Naive thymus-derived CD4-positive, alpha-beta T cell (primary cell): ENCODE results near the gene JADE1. TPM values are rescaled to one million over a fixed set of nuclear protein-coding genes. Genes with fewer than 3 reads are reported as not detected.
A peak's percentile ranks its signal among the peaks of the same experiment; 100 is the strongest.

Experiments used
- ATAC-seq: fragments of 150-1000 bp; cut with Tn5 transposase; 2 replicates; pipeline ENCODE4 v1.10.0; 2021; ENCODE audit warnings: mild to moderate bottlenecking, moderate library complexity
- CTCF ChIA-PET: fragments of 350-600 bp; sonication (Branson Sonifier 250); formaldehyde crosslinking; loops from one replicate; lab custom pipeline; 2021; ENCODE audit warnings: antibody characterized with exemption; lab: Charles Lee
- POLR2A ChIA-PET: fragments of 350-600 bp; sonication (Branson Sonifier 250); formaldehyde crosslinking; loops from one replicate; lab custom pipeline; 2021; ENCODE audit warnings: antibody characterized with exemption, inconsistent platforms; lab: Charles Lee
- DNase-seq, 9 donors: peaks; one replicate each; pipeline versions ENCODE4 v3.0.0 to v3.0.0-alpha.2; 2020 to 2022; ENCODE audit warnings: mixed read lengths in 1 of 9
- H3K27ac ChIP-seq: one replicate; pipeline ENCODE4 v1.7.0; 2013; ENCODE audit warnings: mild to moderate bottlenecking, low read depth, low read length, moderate library complexity
- H3K27me3 ChIP-seq, 2 donors: one replicate each; pipeline ENCODE4 v1.7.0; 2013; ENCODE audit warnings: low read length in 2 of 2, mild to moderate bottlenecking in 2 of 2, moderate library complexity in 2 of 2; ENCODE audit not compliant: control insufficient read depth in 2 of 2, insufficient read depth in 2 of 2
- H3K36me3 ChIP-seq, 3 experiments: 1 replicate in 2 of 3; 2 replicates in 1 of 3; pipeline ENCODE4 v1.7.0; 2013; ENCODE audit warnings: low read length in 3 of 3, mild to moderate bottlenecking in 3 of 3, moderate library complexity in 1 of 3; ENCODE audit not compliant: insufficient read depth in 3 of 3, control insufficient read depth in 2 of 3
- H3K4me1 ChIP-seq, 2 donors: one replicate each; pipeline ENCODE4 v1.7.0; 2013; ENCODE audit warnings: low read length in 2 of 2, mild to moderate bottlenecking in 2 of 2, moderate library complexity in 1 of 2; ENCODE audit not compliant: control insufficient read depth in 2 of 2, insufficient read depth in 2 of 2
- H3K4me3 ChIP-seq: 2 replicates; pipeline ENCODE4 v1.7.0; 2013; ENCODE audit warnings: mild to moderate bottlenecking, low read length
- H3K9me3 ChIP-seq, 3 experiments: 1 replicate in 2 of 3; 2 replicates in 1 of 3; pipeline ENCODE4 v1.7.0; 2013; ENCODE audit warnings: low read length in 3 of 3; ENCODE audit not compliant: control insufficient read depth in 2 of 3
- H3K27ac Mint-ChIP-seq, 9 donors: one replicate each; pipeline ENCODE4 v1.8.0; 2020 to 2022; ENCODE audit warnings: mixed read lengths in 9 of 9, mild to moderate bottlenecking in 8 of 9, moderate library complexity in 5 of 9, inconsistent platforms in 2 of 9
- H3K27me3 Mint-ChIP-seq, 5 donors: one replicate each; pipeline ENCODE4 v1.8.0; 2021 to 2022; ENCODE audit warnings: mixed read lengths in 5 of 5, mild to moderate bottlenecking in 1 of 5
- H3K36me3 Mint-ChIP-seq, 5 donors: one replicate each; pipeline ENCODE4 v1.8.0; 2020 to 2022; ENCODE audit warnings: mixed read lengths in 5 of 5, mild to moderate bottlenecking in 3 of 5, inconsistent platforms in 1 of 5
- H3K4me1 Mint-ChIP-seq, 7 donors: one replicate each; pipeline ENCODE4 v1.8.0; 2020 to 2022; ENCODE audit warnings: mixed read lengths in 7 of 7, mild to moderate bottlenecking in 3 of 7, inconsistent platforms in 1 of 7
- H3K4me3 Mint-ChIP-seq, 10 donors: one replicate each; pipeline ENCODE4 v1.8.0; 2020 to 2022; ENCODE audit warnings: mild to moderate bottlenecking in 10 of 10, mixed read lengths in 10 of 10, moderate library complexity in 6 of 10, inconsistent platforms in 2 of 10
- H3K9me3 Mint-ChIP-seq, 11 donors: one replicate each; pipeline ENCODE4 v1.8.0; 2020 to 2022; ENCODE audit warnings: mixed read lengths in 11 of 11, mild to moderate bottlenecking in 4 of 11, inconsistent platforms in 1 of 11, moderate library complexity in 1 of 11
- intact Hi-C, 2 donors: fragments of 100-400 bp; cut with micrococcal nuclease; formaldehyde crosslinking; loops; one replicate each; pipeline ENCODE4 v1.15.1; 2023
- polyA plus RNA-seq, 2 donors: library from polyadenylated mRNA; unstranded; fragments of 300-500 nt; fragmentation: Illumina TruSeq; gene quantifications; one replicate each; pipeline ENCODE4 v1.2.3, GENCODE V29; 2021
- total RNA-seq, 6 experiments: library from RNA in 5 of 6; stranded (reverse) in 5 of 6; gene quantifications; 1 replicate in 5 of 6; 2 replicates in 1 of 6; pipeline ENCODE4 v1.2.3 and lab custom pipeline; 2021 to 2026

The JADE1 gene
- total and polyA plus RNA-seq, 7 experiments from 2014 or later = 34.5 to 79.5 (median 55.8) TPM

DNA sequence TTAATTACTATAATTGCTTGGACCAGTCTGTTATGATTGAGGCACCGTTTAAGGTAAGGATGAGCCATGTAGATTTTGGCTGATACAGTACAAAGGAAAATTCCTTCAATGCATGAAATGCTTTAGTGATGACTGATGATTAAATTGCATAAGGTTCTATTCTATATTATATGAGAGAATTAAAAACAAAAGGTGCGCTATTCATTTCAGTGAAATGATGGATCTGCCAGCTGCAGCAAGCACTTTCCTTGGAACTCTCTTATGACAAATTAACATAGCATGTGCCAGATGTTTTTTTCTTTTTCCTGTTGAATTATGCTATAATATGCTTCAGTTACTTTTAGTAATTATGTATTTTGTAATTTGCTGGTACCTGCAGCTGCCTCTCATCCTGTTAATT is 98.5 kb downstream of the JADE1 start:
- H3K4me1 Mint-ChIP-seq = peaks cover 0 to 2% (median 0%) of the 10 kb centered on the region in 7 donors
- no peaks in the 10 kb centered on the region for H3K9me3 ChIP-seq
- H3K27me3 Mint-ChIP-seq = no peaks in the 10 kb centered on the region
- no peaks in the 10 kb centered on the region for H3K27me3 ChIP-seq
- H3K27ac ChIP-seq = no peak overlapping the region
- H3K4me3 ChIP-seq = no peak overlapping the region
- H3K9me3 Mint-ChIP-seq = peaks cover 0 to 3% (median 0%) of the 10 kb centered on the region in 11 donors
- no peak for DNase-seq
- ChIA-PET POLR2A (no interaction called here), CTCF (no interaction called here)
- H3K4me1 ChIP-seq = no peaks in the 10 kb centered on the region
- no peak for ATAC-seq
- peaks cover 0 to 16% (median 9%) of the 10 kb centered on the region in 5 donors for H3K36me3 Mint-ChIP-seq
- no peak overlapping the region for H3K27ac Mint-ChIP-seq
- H3K4me3 Mint-ChIP-seq = no peak overlapping the region
- H3K36me3 ChIP-seq = no peaks in the 10 kb centered on the region
- intact Hi-C loops = no loop called here

DNA sequence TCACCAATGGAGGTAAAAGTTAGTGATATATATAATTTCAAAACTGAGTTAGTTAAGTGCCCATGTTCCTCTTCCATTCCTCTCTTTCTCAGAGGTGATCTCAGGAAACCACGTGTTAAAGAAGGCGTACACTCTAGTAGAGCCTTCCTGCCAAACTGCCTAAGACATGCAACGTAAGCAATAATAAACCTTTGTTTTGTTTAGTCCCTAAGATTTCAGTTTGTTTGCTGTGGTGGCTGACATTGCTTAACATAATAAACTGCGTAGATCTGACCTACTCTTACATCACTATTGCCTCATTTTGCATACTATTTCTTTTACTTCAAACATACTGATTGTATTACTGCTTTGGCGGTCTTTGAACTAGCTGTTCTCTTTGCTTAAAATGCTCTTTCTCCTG is 99.2 kb downstream of the JADE1 start:
- ATAC-seq (no peak), DNase-seq (no peak)
- Histone ChIP-seq H3K4me3 (no peak overlapping the region), H3K9me3 (no peaks in the 10 kb centered on the region), H3K27ac (no peak overlapping the region), H3K27me3 (no peaks in the 10 kb centered on the region), H3K36me3 (no peaks in the 10 kb centered on the region), H3K4me1 (no peaks in the 10 kb centered on the region)
- H3K27ac Mint-ChIP-seq = no peak overlapping the region
- peaks cover 0 to 3% (median 0%) of the 10 kb centered on the region in 11 donors for H3K9me3 Mint-ChIP-seq
- H3K4me1 Mint-ChIP-seq = peaks cover 0 to 7% (median 0%) of the 10 kb centered on the region in 7 donors
- H3K4me3 Mint-ChIP-seq = no peak overlapping the region
- intact Hi-C loops = no loop called here
- CTCF ChIA-PET = no interaction called here
- POLR2A ChIA-PET = no interaction called here
- no peaks in the 10 kb centered on the region for H3K27me3 Mint-ChIP-seq
- H3K36me3 Mint-ChIP-seq = peaks cover 0 to 19% (median 9%) of the 10 kb centered on the region in 5 donors

DNA sequence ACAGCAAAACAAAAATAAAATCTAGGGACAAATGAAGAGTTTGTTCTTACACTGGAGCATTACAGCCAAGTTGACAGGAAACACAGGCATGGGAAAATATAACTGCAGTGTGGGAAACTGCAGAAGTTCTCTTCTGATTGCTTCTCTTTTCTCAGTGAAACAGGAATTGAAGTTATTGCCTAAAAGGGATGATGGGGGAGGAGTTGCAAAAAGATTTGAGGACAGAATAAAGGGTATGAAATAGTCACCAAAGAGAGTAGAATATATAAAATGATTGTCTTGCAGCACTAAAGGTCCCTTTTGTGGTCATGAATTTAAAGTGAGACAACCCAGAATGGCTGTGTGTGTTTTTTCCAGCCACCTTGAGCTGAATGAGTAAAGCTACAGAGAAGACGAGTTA is 103.7 kb downstream of the JADE1 start:
- DNase-seq = no peak
- H3K27ac Mint-ChIP-seq = no peak overlapping the region
- ChIA-PET CTCF (no interaction called here), POLR2A (no interaction called here)
- H3K36me3 Mint-ChIP-seq = peaks cover 0 to 24% (median 9%) of the 10 kb centered on the region in 5 donors
- peaks cover 3% of the 10 kb centered on the region in 2 donors for H3K4me1 ChIP-seq
- H3K4me1 Mint-ChIP-seq = peaks cover 6 to 17% (median 7%) of the 10 kb centered on the region in 7 donors
- intact Hi-C loops = no loop called here
- H3K4me3 ChIP-seq = no peak overlapping the region
- no peak overlapping the region for H3K4me3 Mint-ChIP-seq
- H3K27me3 ChIP-seq = no peaks in the 10 kb centered on the region
- no peaks in the 10 kb centered on the region for H3K27me3 Mint-ChIP-seq
- no peaks in the 10 kb centered on the region for H3K9me3 ChIP-seq
- no peaks in the 10 kb centered on the region for H3K36me3 ChIP-seq
- no peak overlapping the region for H3K27ac ChIP-seq
- ATAC-seq = peak; percentile 15
- H3K9me3 Mint-ChIP-seq = no peaks in the 10 kb centered on the region

GRCh38 chr4:128915544-128915943 is 106.0 kb downstream of the JADE1 start:
- CTCF ChIA-PET = interaction anchor here (0.5 kb wide), 1 partner anchor 74 kb away, joined by 3 read pairs; no protein-coding TSS in a partner anchor
- intact Hi-C loops = no loop called here
- Mint-ChIP-seq H3K27me3 (no peaks in the 10 kb centered on the region), H3K4me3 (no peak overlapping the region), H3K4me1 (peaks cover 19 to 28% (median 22%) of the 10 kb centered on the region in 7 donors), H3K36me3 (peaks cover 0 to 35% (median 16%) of the 10 kb centered on the region in 5 donors), H3K27ac (no peak overlapping the region), H3K9me3 (no peaks in the 10 kb centered on the region)
- Histone ChIP-seq H3K36me3 (no peaks in the 10 kb centered on the region), H3K27ac (no peak overlapping the region), H3K4me3 (no peak overlapping the region), H3K4me1 (peaks cover 3 to 9% of the 10 kb centered on the region in 2 donors), H3K27me3 (no peaks in the 10 kb centered on the region), H3K9me3 (no peaks in the 10 kb centered on the region)
- POLR2A ChIA-PET = no interaction called here
- ATAC-seq (no peak), DNase-seq (no peak)

GRCh38 chr4:128916832-128917231 is 107.3 kb downstream of the JADE1 start:
- Histone ChIP-seq H3K9me3 (no peaks in the 10 kb centered on the region), H3K27ac (no peak overlapping the region), H3K4me1 (peaks cover 3 to 9% of the 10 kb centered on the region in 2 donors), H3K4me3 (no peak overlapping the region), H3K27me3 (no peaks in the 10 kb centered on the region), H3K36me3 (no peaks in the 10 kb centered on the region)
- no peak for DNase-seq
- no peaks in the 10 kb centered on the region for H3K9me3 Mint-ChIP-seq
- intact Hi-C loops = no loop called here
- H3K27ac Mint-ChIP-seq = peak overlapping the region in 1 of 9 donors; percentile 1
- H3K36me3 Mint-ChIP-seq = peaks cover 0 to 39% (median 20%) of the 10 kb centered on the region in 5 donors
- H3K4me3 Mint-ChIP-seq = no peak overlapping the region
- CTCF ChIA-PET = no interaction called here
- peak; percentile 87 for ATAC-seq
- peaks cover 21 to 31% (median 22%) of the 10 kb centered on the region in 7 donors for H3K4me1 Mint-ChIP-seq
- POLR2A ChIA-PET = no interaction called here
- no peaks in the 10 kb centered on the region for H3K27me3 Mint-ChIP-seq

DNA sequence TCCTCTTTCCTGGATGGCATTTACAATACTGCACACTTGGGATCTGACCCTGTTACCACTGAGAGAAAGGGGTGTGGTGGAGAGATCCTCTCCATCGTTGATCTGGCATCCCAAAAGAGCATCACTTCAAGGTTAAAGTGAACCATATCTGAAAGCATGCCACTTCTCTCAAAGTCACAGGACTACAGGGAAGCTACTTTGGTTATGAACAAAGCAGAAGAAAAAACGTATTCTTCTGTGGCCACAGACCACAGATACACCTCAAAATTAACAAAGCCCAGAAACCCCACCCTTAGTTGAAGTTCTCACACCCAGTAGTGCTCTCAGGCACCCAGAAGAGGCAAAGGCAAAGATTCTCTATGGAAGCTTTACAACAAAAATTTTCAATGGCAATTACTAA is 108.3 kb downstream of the JADE1 start:
- ChIA-PET POLR2A (no interaction called here), CTCF (no interaction called here)
- Mint-ChIP-seq H3K36me3 (peaks cover 0 to 46% (median 27%) of the 10 kb centered on the region in 5 donors), H3K4me3 (peak overlapping the region in 3 of 10 donors; percentile 9 to 34 (median 26)), H3K27me3 (no peaks in the 10 kb centered on the region), H3K27ac (peak overlapping the region in 1 of 9 donors; percentile 1), H3K4me1 (peaks cover 21 to 31% (median 22%) of the 10 kb centered on the region in 7 donors), H3K9me3 (no peaks in the 10 kb centered on the region)
- H3K4me3 ChIP-seq = no peak overlapping the region
- H3K27ac ChIP-seq = no peak overlapping the region
- intact Hi-C loops = no loop called here
- no peaks in the 10 kb centered on the region for H3K27me3 ChIP-seq
- ATAC-seq (peak; percentile 66), DNase-seq (peak in 3 of 9 donors; percentile 0 to 7 (median 3))
- H3K4me1 ChIP-seq = peaks cover 3 to 9% of the 10 kb centered on the region in 2 donors
- no peaks in the 10 kb centered on the region for H3K36me3 ChIP-seq
- H3K9me3 ChIP-seq = no peaks in the 10 kb centered on the region

- Mint-ChIP-seq H3K4me1 (peaks cover 21 to 32% (median 22%) of the 10 kb centered on the region in 7 donors), H3K9me3 (peaks cover 0 to 8% (median 2%) of the 10 kb centered on the region in 11 donors), H3K36me3 (peaks cover 3 to 57% (median 39%) of the 10 kb centered on the region in 5 donors), H3K27me3 (no peaks in the 10 kb centered on the region), H3K27ac (no peak overlapping the region), H3K4me3 (no peak overlapping the region)
- Histone ChIP-seq H3K4me1 (peaks cover 3 to 9% of the 10 kb centered on the region in 2 donors), H3K4me3 (no peak overlapping the region), H3K9me3 (no peaks in the 10 kb centered on the region), H3K27ac (no peak overlapping the region), H3K27me3 (no peaks in the 10 kb centered on the region), H3K36me3 (no peaks in the 10 kb centered on the region)
- DNase-seq (no peak), ATAC-seq (no peak)
- CTCF ChIA-PET = no interaction called here
- intact Hi-C loops = no loop called here
- POLR2A ChIA-PET = no interaction called here
Measured at GRCh38 chr4:128921954-128922353, 112.5 kb downstream of the JADE1 start.
